Tibial nerve (tissue), 4 donors: ENCODE measurements around the gene TOPAZ1. TPM values are rescaled to one million over a fixed set of nuclear protein-coding genes. Genes with fewer than 3 reads are reported as not detected.

Experiments used
- DNase-seq, 2 donors: peaks; one replicate each; pipeline ENCODE4 v3.0.0-alpha.2; 2019; ENCODE audit warnings: low spot score in 2 of 2
- H3K27ac ChIP-seq, 4 donors: fragments of 200-600 bp; sonication (generic) in 3 of 4; one replicate each; pipeline ENCODE4 v1.5.1; 2017 to 2019; ENCODE audit warnings: mild to moderate bottlenecking in 1 of 4
- H3K27me3 ChIP-seq, 2 donors: fragments of 200-600 bp; sonication (generic) in 1 of 2; one replicate each; pipeline versions ENCODE4 v1.5.1 to v1.6.0; 2017 to 2019
- H3K36me3 ChIP-seq, 3 donors: fragments of 200-600 bp; sonication (generic); one replicate each; pipeline ENCODE4 v1.5.1; 2018 to 2019
- H3K4me1 ChIP-seq, 4 donors: fragments of 200-600 bp; sonication (generic) in 3 of 4; one replicate each; pipeline ENCODE4 v1.5.1; 2017 to 2019
- H3K4me3 ChIP-seq, 4 donors: fragments of 200-600 bp; sonication (generic) in 3 of 4; one replicate each; pipeline ENCODE4 v1.5.1; 2017 to 2019; ENCODE audit warnings: mild to moderate bottlenecking in 1 of 4, moderate library complexity in 1 of 4
- H3K9me3 ChIP-seq, 4 donors: fragments of 200-600 bp; sonication (generic) in 3 of 4; one replicate each; pipeline ENCODE4 v1.5.1; 2017 to 2019
- CTCF ChIP-seq, 5 experiments: fragments of 200-600 bp in 3 of 5; fragments of 450-650 bp in 2 of 5; sonication (generic) in 3 of 5; IDR thresholded peaks; one replicate each; pipeline ENCODE4 v1.5.1; 2016 to 2019; ENCODE audit warnings: antibody characterized with exemption in 5 of 5, mild to moderate bottlenecking in 3 of 5, moderate library complexity in 2 of 5
- EP300 ChIP-seq, 2 donors: sonication (generic); formaldehyde crosslinking; IDR thresholded peaks; one replicate each; pipeline ENCODE4 v1.6.1; 2017; ENCODE audit warnings: antibody characterized with exemption in 2 of 2, mild to moderate bottlenecking in 1 of 2
- POLR2A ChIP-seq, 2 donors: fragments of 450-650 bp; IDR thresholded peaks; one replicate each; pipeline ENCODE4 v1.6.1; 2017; ENCODE audit warnings: antibody characterized with exemption in 2 of 2, mild to moderate bottlenecking in 2 of 2, moderate library complexity in 2 of 2
- WGBS, 2 donors: methylation state at CpG; one replicate each; pipeline ENCODE4 v1.1.5; 2018; 5-methylcytosine and 5-hydroxymethylcytosine counted together
- total RNA-seq, 4 donors: library from RNA; depleted of rRNA; stranded (reverse); fragments of >200 nt; gene quantifications; one replicate each; pipeline ENCODE4 v1.1.0, GENCODE V29; 2016

Gene TOPAZ1
- total RNA-seq, 4 donors from 2014 or later, result not detected

GRCh38 chr3:44224131-44224530, 17.6 kb upstream of the TOPAZ1 start:
- Histone ChIP-seq H3K27ac (no peak overlapping the region), H3K4me3 (no peak overlapping the region), H3K36me3 (no peaks in the 10 kb centered on the region), H3K4me1 (no peaks in the 10 kb centered on the region), H3K9me3 (no peaks in the 10 kb centered on the region), H3K27me3 (no peaks in the 10 kb centered on the region)
- no peak for TF ChIP-seq CTCF (IDR thresholded peaks at IDR 0.05)
- no peak for TF ChIP-seq POLR2A (IDR thresholded peaks at IDR 0.05)
- TF ChIP-seq EP300 (IDR thresholded peaks at IDR 0.05), result no peak
- WGBS, 2 donors, result 78 to 83% methylated on average over 2 of the region's 2 CpGs
- DNase-seq, result no peak

GRCh38 chr3:44226573-44226972, 15.1 kb upstream of the TOPAZ1 start:
- H3K4me1 ChIP-seq, result no peaks in the 10 kb centered on the region
- no peak overlapping the region for H3K4me3 ChIP-seq
- no peaks in the 10 kb centered on the region for H3K9me3 ChIP-seq
- H3K27ac ChIP-seq, result no peak overlapping the region
- TF ChIP-seq CTCF (IDR thresholded peaks at IDR 0.05) (no peak), EP300 (IDR thresholded peaks at IDR 0.05) (no peak), POLR2A (IDR thresholded peaks at IDR 0.05) (no peak)
- DNase-seq, result no peak
- WGBS, 2 donors, result 45 to 69% methylated on average over 1 of the region's 1 CpG
- no peaks in the 10 kb centered on the region for H3K36me3 ChIP-seq
- H3K27me3 ChIP-seq, result no peaks in the 10 kb centered on the region

- H3K27ac ChIP-seq, result no peak overlapping the region
- no peak for TF ChIP-seq POLR2A (IDR thresholded peaks at IDR 0.05)
- TF ChIP-seq EP300 (IDR thresholded peaks at IDR 0.05), result no peak
- TF ChIP-seq CTCF (IDR thresholded peaks at IDR 0.05), result no peak
- 51 to 59% methylated on average over 3 of the region's 3 CpGs for WGBS, 2 donors
- H3K4me3 ChIP-seq, result no peak overlapping the region
- H3K4me1 ChIP-seq, result no peaks in the 10 kb centered on the region
- H3K36me3 ChIP-seq, result no peaks in the 10 kb centered on the region
- H3K27me3 ChIP-seq, result no peaks in the 10 kb centered on the region
- DNase-seq, result no peak
- no peaks in the 10 kb centered on the region for H3K9me3 ChIP-seq
Measured at GRCh38 chr3:44227632-44228031, 14.1 kb upstream of the TOPAZ1 start.

GRCh38 chr3:44228900-44229299, 12.8 kb upstream of the TOPAZ1 start:
- WGBS, 2 donors, result 82 to 86% methylated on average over 4 of the region's 4 CpGs
- no peak for DNase-seq
- H3K9me3 ChIP-seq, result no peaks in the 10 kb centered on the region
- H3K27me3 ChIP-seq, result no peaks in the 10 kb centered on the region
- no peak overlapping the region for H3K4me3 ChIP-seq
- TF ChIP-seq POLR2A (IDR thresholded peaks at IDR 0.05) (no peak), CTCF (IDR thresholded peaks at IDR 0.05) (no peak), EP300 (IDR thresholded peaks at IDR 0.05) (no peak)
- H3K27ac ChIP-seq, result no peak overlapping the region
- H3K4me1 ChIP-seq, result no peaks in the 10 kb centered on the region
- no peaks in the 10 kb centered on the region for H3K36me3 ChIP-seq

GRCh38 chr3:44232407-44232806, 9.3 kb upstream of the TOPAZ1 start:
- peaks cover 0 to 10% (median 2%) of the 10 kb centered on the region in 4 donors for H3K4me1 ChIP-seq
- TF ChIP-seq EP300 (IDR thresholded peaks at IDR 0.05) (no peak), POLR2A (IDR thresholded peaks at IDR 0.05) (no peak), CTCF (IDR thresholded peaks at IDR 0.05) (no peak)
- H3K27ac ChIP-seq, result no peak overlapping the region
- DNase-seq, result no peak
- no peaks in the 10 kb centered on the region for H3K36me3 ChIP-seq
- no peaks in the 10 kb centered on the region for H3K27me3 ChIP-seq
- H3K4me3 ChIP-seq, result no peak overlapping the region
- WGBS, 2 donors, result 33 to 42% methylated on average over 1 of the region's 1 CpG
- no peaks in the 10 kb centered on the region for H3K9me3 ChIP-seq
